ENCODE data around the gene ADRM1. TPM values are rescaled to one million over a fixed set of nuclear protein-coding genes. Genes with fewer than 3 reads are reported as not detected.

Gene ADRM1
- total and polyA plus RNA-seq, 2 of the 4 experiments (the other 2 are of a cell fraction), result 103 to 149 TPM

GRCh38 chr20:62344782-62345181 is 42.0 kb downstream of the ADRM1 start:
- Histone ChIP-seq H3K23ac (ENCODE audit: low read depth, low read length) (no peak overlapping the region), H3K56ac (ENCODE audit: extremely low read depth, insufficient read depth, low read length) (no peak overlapping the region), H2BK5ac (ENCODE audit: low read depth, low read length, poor library complexity, severe bottlenecking) (no peak overlapping the region), H4K20me1 (ENCODE audit: insufficient read depth, low read length) (no peaks in the 10 kb centered on the region), H2BK15ac (ENCODE audit: low read depth, low read length) (no peak overlapping the region), H3K27ac (ENCODE audit: insufficient read depth, low read length) (no peak overlapping the region), H3K18ac (ENCODE audit: low read depth, low read length) (no peak overlapping the region), H3K27me3 (ENCODE audit: control insufficient read depth, insufficient read depth, low read length) (no peaks in the 10 kb centered on the region), H2BK20ac (ENCODE audit: low read depth, low read length) (no peak overlapping the region), H2BK120ac (ENCODE audit: low read depth, low read length) (no peak overlapping the region), H3K4ac (ENCODE audit: low read depth, low read length) (no peak overlapping the region), H3K9ac (ENCODE audit: low read depth, low read length) (no peak overlapping the region), H3K36me3 (ENCODE audit: control insufficient read depth, insufficient read depth, low read length) (peaks cover 3% of the 10 kb centered on the region; the same call in 1 of the 2 replicates), H4K5ac (ENCODE audit: low read depth, low read length) (no peak overlapping the region), H3K4me1 (ENCODE audit: control insufficient read depth, insufficient read depth, low read length) (no peaks in the 10 kb centered on the region; the same call in 1 of the 2 replicates), H3K4me2 (ENCODE audit: low read depth, low read length) (no peak overlapping the region), H3K14ac (replicated peaks; ENCODE audit: low read depth, low read length) (no peak overlapping the region), H2AK9ac (replicated peaks; ENCODE audit: low read depth, low read length, poor library complexity) (no peak overlapping the region), H2AFZ (replicated peaks; ENCODE audit: low read length, poor library complexity) (no peak overlapping the region), H2AK5ac (ENCODE audit: low read depth, low read length) (no peak overlapping the region), H4K8ac (ENCODE audit: low read depth in 2 of 2, low read length in 2 of 2) (no peak overlapping the region), H3K4me3 (ENCODE audit: insufficient read depth, low read depth, low read length) (no peak overlapping the region), H4K91ac (ENCODE audit: insufficient read depth, low read depth, low read length) (no peak overlapping the region), H3K79me1 (ENCODE audit: low read depth in 1 of 2, low read length in 2 of 2) (no peaks in the 10 kb centered on the region), H3K9me1 (ENCODE audit: insufficient read depth, low read length) (peaks cover 2% of the 10 kb centered on the region; the same call in 1 of the 2 replicates), H3K9me3 (ENCODE audit: control insufficient read depth, insufficient read depth, low read length) (peaks cover 2% of the 10 kb centered on the region)
- TF ChIP-seq CEBPB (IDR thresholded peaks at IDR 0.05; ENCODE audit: low read depth, low read length) (peak; percentile 66), MXI1 (IDR thresholded peaks at IDR 0.05; ENCODE audit: borderline replicate concordance, low read depth, low read length) (peak; percentile 37; the same call in 1 of the 2 replicates), BHLHE40 (IDR thresholded peaks at IDR 0.05; ENCODE audit: low read depth, low read length) (peak; percentile 63; the same call in 1 of the 2 replicates), FOS (IDR thresholded peaks at IDR 0.05; ENCODE audit: low read depth, low read length) (peak; percentile 7; the same call in 1 of the 2 replicates), CHD1 (IDR thresholded peaks at IDR 0.05; ENCODE audit: low read depth, low read length) (no peak)
- CTCF ChIA-PET, result interaction anchor here (0.8 to 1.2 kb wide), 4 partner anchors 12 to 43 kb away, joined by 4 read pairs; no protein-coding TSS in a partner anchor
- BruUV-seq (replicated peaks), result no TSS peak
- intact Hi-C loops (cut with micrococcal nuclease), result no loop called here
- WGBS, 2 experiments (ENCODE audit: extremely low coverage in 2 of 2, insufficient read length in 1 of 2), result 69% methylated on average over 6 of the region's 10 CpGs; no CpG with 5 or more reads in 1 of the 2 experiments
- DNase-seq, result peak; percentile 91
- ATAC-seq (ENCODE audit: low read depth), result peak; percentile 99
- POLR2A ChIA-PET (ENCODE audit: unreplicated experiment), result no interaction called here
- in situ Hi-C loops (cut with MboI; ENCODE audit: low sequenced_read_pairs), result no loop called here
- dilution Hi-C loops (cut with HindIII; ENCODE audit: low sequenced_read_pairs, unreplicated experiment), result no loop called here
